IMR-90 (cell line): ENCODE data around the gene SEPTIN10.

ENCODE experiments used
- CEBPB ChIP-seq: IDR thresholded peaks from 2 replicates; pipeline ENCODE4 v1.6.1; 2012; ENCODE audit warnings: low read depth, low read length, improper control_type of control experiment
- MXI1 ChIP-seq: IDR thresholded peaks from 2 replicates; pipeline ENCODE4 v1.6.1; 2012; ENCODE audit warnings: low read depth, mild to moderate bottlenecking, low read length, moderate library complexity, borderline replicate concordance
- POLR2A ChIP-seq: IDR thresholded peaks from 2 replicates; pipeline ENCODE4 v1.6.1; 2012; ENCODE audit warnings: mild to moderate bottlenecking, low read depth, low read length
- RAD21 ChIP-seq: IDR thresholded peaks from 2 replicates; pipeline ENCODE4 v1.6.1; 2012; ENCODE audit warnings: low read length, improper control_type of control experiment
- RFX5 ChIP-seq: IDR thresholded peaks from 2 replicates; pipeline ENCODE4 v1.8.0; 2012; ENCODE audit warnings: low read depth, mild to moderate bottlenecking, low read length, moderate library complexity
- SMC3 ChIP-seq: fragments of 150-350 bp; IDR thresholded peaks from 2 replicates; pipeline ENCODE4 v1.6.1; 2016; ENCODE audit warnings: low read depth, mild to moderate bottlenecking, antibody characterized with exemption, low read length, moderate library complexity
- TF ChIP-seq, protein P1 (sequence below): conservative IDR thresholded peaks from 2 replicates; pipeline ENCODE4 v1.5.1; 2012; ENCODE audit warnings: mild to moderate bottlenecking, low read depth, low read length, improper control_type of control experiment
- TF ChIP-seq, protein P2 (sequence below): fragments of 150-350 bp; IDR thresholded peaks from 2 replicates; pipeline ENCODE4 v1.6.1; 2016; ENCODE audit warnings: low read depth, mild to moderate bottlenecking, low read length, moderate library complexity, borderline replicate concordance

DNA sequence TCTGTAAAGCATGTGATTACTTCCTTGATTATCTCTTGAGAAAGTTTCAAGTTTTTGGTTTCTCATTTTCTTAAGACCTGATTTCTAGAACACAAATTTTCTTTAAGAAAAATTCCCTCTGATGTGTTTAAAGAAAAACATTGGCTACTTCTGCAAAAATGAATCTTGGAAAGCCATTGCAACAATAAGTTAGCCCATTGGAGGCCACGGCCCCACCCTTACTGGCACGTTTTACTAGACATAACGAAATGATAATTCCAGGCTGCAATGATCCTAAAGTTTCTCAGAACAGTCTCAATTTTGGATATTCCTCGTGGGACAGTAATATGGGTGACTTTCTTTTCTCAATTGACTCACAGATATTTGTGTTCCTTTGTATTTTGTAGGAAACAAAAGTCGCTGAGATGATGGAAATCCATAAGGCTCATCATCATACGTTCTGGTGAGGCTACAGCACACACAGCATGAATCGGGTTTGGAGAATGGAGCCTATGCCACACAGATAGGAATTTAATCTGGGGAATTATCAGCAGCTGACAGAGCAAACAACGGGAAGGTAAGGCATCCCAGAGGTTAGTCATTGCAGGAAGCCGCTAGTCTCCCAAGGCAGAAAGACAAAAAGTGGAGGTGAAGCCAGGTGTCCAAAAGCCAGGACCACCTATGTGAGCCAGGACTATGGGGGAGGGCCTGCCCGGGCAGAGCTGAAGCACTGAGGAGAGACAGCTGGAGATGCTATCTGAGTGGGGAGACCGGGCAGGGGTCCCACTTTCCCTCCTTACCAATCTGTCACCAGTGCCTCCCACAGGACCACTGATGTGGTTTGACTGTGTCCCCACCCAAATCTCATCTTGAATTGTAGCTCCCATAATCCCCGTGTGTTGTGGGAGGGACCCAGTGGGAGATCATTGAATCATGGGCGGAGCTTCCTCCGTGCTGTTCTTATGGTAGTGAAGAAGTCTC is 36.2 kb upstream of the SEPTIN10 start:
- TF ChIP-seq, protein P1, sequence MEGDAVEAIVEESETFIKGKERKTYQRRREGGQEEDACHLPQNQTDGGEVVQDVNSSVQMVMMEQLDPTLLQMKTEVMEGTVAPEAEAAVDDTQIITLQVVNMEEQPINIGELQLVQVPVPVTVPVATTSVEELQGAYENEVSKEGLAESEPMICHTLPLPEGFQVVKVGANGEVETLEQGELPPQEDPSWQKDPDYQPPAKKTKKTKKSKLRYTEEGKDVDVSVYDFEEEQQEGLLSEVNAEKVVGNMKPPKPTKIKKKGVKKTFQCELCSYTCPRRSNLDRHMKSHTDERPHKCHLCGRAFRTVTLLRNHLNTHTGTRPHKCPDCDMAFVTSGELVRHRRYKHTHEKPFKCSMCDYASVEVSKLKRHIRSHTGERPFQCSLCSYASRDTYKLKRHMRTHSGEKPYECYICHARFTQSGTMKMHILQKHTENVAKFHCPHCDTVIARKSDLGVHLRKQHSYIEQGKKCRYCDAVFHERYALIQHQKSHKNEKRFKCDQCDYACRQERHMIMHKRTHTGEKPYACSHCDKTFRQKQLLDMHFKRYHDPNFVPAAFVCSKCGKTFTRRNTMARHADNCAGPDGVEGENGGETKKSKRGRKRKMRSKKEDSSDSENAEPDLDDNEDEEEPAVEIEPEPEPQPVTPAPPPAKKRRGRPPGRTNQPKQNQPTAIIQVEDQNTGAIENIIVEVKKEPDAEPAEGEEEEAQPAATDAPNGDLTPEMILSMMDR = no peak
- TF ChIP-seq POLR2A (no peak), SMC3 (no peak), CEBPB (no peak), RAD21 (no peak), RFX5 (no peak), MXI1 (no peak)
- TF ChIP-seq, protein P2, sequence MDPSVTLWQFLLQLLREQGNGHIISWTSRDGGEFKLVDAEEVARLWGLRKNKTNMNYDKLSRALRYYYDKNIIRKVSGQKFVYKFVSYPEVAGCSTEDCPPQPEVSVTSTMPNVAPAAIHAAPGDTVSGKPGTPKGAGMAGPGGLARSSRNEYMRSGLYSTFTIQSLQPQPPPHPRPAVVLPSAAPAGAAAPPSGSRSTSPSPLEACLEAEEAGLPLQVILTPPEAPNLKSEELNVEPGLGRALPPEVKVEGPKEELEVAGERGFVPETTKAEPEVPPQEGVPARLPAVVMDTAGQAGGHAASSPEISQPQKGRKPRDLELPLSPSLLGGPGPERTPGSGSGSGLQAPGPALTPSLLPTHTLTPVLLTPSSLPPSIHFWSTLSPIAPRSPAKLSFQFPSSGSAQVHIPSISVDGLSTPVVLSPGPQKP = no peak
